RPMI7951 (cell line): ENCODE measurements around the gene HTRA1. TPM values are rescaled to one million over a fixed set of nuclear protein-coding genes. Genes with fewer than 3 reads are reported as not detected.
A peak's percentile ranks its signal among the peaks of the same experiment; 100 is the strongest.

Experiments used
- DNase-seq: peaks from one replicate; pipeline ENCODE4 v3.0.0-alpha.2; 2012; ENCODE audit warnings: low read depth
- total RNA-seq: library from RNA; depleted of rRNA; stranded (reverse); fragments of >200 nt; shearing (Covaris generic); gene quantifications from 2 replicates; pipeline ENCODE4 v1.2.3, GENCODE V29; 2014; rRNA removed

Gene HTRA1
- total RNA-seq = 136 and 182 TPM in 2 replicates

DNA sequence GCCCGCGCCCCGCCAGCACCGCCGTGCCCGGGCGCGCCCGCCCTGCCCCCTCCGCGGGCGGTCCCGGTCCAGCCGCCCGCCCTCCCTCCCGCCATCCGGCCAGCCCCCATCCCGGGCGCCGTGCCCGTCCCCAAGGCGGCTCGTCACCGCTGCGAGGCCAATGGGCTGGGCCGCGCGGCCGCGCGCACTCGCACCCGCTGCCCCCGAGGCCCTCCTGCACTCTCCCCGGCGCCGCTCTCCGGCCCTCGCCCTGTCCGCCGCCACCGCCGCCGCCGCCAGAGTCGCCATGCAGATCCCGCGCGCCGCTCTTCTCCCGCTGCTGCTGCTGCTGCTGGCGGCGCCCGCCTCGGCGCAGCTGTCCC lies at the start of gene HTRA1:
TSS of gene HTRA1 (plus strand) at position 187 of the 362 bp plus-strand sequence. CDS start at position 287, 100 bp downstream.
- peak; percentile 77 for DNase-seq

DNA sequence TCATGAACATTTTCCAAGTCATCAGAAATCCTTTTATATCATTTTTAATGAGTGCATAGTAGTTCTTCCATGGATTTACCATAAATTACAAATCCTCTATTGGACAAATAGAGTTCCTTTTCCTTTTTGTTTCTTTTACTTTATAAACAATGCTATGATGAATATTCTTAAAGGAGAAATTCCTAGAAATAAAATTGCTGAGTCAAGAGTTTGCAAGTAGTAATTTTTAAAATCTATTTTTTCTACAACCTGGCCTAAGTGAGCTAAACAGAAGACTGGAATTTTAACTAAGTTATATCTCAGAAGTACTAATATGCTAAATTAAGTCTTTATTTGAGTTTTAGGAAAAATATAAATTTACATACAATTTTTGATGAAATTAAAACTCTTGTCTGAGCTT lies 48.0 kb upstream of the HTRA1 start:
- DNase-seq = no peak

DNA sequence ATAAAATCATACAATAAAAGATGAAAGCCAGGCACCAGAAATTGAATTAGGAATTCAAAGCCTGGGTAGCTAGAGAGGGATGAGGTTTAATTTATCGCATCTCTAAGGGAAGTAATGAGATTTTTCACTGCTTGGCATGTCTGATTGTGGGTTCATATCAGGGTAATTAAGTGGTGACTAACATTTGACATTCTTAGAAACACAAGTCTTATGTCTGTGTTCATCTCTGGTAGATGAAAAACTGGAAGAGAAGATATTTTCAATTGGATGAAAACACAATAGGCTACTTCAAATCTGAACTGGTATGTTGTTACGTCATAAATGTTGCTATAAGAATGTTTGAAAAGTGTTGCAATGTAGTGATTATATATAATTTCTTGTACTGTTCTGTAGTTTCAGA lies 43.7 kb upstream of the HTRA1 start:
- DNase-seq = peak; percentile 20

DNA sequence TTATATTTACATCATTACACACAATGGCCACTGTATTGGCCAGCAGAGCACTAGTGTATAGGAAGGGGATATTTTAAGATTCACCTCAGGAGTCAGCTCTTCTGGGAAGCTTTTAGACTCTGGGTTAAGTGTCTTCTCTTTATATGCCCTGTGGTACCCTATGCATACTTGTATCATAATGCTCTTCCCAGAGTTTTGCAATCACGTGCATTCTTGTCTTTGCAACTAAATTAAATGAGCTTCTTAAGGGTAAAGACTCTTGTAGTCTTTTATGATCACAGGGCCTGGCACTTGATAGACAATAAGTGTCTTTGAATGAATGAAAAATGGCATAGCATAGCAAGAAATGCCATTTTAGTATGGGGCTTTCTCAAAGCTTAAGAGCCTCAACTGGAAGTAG lies 42.3 kb upstream of the HTRA1 start:
- no peak for DNase-seq

DNA sequence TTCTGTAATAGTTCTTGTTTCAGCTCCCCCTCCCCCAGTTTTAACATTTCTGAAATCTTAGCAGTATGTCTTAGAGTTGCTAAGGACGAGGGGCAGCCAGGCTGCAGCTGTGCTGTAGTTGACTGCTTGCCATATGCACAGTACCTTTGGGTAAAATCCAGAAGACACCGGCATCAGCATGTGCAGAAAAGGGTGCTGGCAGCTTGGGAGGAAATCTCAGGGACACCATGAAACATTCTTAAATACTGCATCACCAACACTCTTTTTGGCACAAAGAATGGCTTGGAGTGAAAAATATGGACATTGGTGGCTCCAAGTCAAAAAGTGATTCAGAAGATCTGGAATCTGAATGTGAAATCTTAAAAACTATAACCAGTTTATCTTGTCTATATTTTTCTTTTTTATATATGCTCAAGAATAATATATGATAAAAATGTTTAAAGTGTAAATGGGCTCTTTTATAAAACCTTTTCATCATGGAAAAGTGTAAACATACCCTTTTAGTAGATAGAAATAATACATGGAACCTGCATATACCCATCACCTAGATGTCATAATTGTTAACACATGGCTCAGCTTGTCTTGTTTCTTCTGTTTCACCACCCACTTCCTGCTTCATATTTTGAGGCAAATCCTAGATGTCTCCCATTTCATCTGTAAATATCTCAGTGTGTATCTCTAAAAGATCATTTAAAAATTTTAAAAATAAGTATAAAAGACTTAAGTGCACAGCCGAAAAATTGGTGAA lies 41.3 kb upstream of the HTRA1 start:
- peak; percentile 66 for DNase-seq

DNA sequence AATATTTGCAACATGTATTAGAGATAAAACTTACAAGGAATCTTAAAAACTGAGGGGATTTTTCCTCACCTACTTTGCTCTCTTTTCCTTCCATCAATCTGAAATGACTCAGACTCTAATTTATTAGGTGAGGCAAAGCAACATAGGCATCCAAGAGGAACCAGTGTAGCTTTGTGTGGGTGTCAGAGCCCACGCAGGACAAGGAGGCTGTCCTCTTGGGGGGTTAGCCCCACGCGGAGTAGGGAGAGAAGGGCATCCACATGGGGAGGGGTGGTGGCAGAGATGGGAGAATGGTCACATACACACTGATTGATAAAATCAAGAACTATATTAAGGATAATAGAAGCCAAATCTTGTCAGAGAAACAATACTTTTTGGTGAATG lies 40.7 kb upstream of the HTRA1 start:
- DNase-seq = no peak

DNA sequence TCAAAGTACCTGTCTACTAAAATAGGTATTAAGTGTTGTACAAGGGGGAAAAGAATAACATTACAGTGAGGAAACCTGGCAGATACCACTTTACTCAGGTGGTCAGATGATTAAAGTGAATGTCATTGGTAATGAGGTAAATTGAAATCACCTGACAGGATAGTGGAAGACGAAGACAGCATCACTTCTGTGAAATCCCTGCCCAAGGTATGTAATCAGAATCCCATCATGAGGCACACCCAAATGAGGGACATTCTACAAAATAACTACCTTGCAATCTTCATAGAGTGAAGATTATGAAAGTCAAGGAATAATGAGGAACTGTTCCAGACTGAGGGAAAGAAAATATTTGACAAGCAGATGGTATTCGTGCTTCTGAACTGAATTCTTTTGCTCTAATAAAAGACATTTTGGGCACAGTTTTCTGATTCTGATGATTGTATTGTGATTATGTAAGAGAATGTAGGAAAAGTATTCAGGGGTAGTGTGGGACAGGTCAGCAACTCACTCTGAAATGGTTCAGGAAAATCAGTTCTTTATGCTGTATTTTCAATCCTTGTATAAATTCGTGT lies 40.2 kb upstream of the HTRA1 start:
- no peak for DNase-seq

DNA sequence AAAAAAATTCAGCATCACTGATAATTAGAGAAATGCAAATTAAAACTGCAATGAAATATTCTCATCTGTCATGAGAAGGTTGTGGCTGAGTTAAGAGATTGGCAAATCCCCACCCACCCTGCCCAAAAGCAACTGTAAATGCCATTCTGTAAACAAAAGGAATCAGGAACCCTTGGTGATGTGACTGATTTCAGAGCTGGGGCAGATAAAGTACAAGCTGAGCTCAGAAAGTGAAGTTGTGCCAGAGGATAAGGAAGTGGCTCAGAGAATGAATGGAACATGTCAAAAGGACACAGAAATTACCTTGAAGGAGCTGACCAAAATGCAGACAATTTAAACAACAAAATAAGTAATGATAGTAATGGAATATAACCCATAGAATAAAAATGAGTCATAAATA lies 39.6 kb upstream of the HTRA1 start:
- DNase-seq = no peak

DNA sequence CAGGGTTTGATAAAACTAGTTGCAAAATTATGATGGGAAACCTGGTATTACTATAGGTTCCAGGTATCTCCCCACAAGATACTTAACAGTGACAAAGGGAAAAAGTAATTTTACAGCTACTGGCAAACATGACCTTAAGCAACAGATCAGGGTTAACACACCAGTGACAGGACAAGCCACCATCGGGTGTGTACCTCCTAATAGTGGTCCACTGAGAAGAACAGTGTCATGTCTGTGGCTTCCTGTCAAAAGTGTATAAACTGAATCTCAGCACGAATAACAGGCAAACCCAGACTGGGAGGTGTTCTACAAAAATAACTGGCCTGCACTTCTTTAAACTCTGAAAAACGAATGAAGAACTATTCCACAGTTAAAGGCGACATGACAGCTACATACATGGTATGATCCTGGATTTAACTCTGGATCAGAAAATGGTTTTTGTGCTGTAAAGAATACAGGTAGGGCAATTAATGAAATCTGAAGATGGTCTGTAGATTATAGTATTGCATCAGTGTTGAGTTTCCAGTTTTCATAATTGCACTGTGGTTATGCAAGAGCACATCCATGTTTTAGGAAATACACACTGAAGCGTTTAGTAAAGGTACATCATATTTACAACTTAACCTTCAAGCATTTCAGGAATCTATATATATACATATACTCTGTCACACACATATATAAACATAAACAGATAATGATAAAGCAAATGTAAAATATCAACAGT lies 38.9 kb upstream of the HTRA1 start:
- DNase-seq = no peak

DNA sequence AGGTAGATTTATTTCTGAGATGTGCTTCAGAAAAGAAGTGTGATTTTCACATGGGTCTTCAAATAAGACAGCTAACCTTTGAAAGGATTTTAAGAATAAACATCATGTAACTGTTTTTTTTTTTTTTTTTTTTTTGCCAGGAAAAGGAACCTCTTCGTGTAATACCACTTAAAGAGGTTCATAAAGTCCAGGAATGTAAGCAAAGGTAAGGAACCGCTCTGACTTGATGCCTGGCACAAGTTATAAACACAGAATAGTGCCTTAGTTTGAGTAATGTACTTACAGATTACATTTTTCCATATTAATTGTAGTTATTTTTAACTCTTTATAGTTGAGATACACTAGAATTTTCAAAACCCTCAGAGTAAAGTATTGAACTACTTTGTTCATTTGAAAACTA lies 37.3 kb upstream of the HTRA1 start:
- DNase-seq = no peak

DNA sequence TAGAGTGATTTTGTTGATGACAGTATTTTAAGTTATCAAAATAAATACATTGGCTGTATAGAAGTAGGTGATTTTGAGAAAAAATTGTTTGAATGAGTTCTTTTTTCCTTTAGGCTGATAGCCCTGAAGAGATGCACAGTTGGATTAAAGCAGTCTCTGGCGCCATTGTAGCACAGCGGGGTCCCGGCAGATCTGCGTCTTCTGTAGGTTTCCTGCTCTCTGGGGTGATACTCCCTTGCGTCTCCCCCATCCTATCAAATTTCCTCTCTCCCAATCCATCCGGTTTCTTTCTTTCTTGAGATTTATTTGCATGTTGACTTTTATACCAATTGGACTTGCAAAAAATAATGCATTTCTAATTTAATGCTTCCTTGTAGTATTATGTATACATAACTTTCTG lies 34.5 kb upstream of the HTRA1 start:
- no peak for DNase-seq

DNA sequence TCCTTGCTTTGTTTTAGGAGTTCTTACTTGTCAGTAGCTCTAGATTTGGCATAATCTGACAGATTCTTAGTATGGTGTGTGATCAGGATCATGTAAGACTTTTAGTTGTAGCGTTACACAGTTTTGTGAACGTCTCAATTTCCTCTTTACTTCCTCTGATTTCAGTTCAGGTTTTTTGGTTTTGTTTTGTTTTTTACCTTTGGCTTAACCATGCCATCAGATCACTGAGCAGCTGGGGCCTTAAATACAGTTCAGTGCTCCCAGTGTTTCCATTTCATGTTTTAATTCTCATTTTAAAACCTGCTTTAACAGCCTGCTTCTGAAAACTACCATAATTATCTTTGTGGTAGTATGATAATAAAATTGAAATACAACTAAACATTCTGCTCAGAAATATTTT lies 34.1 kb upstream of the HTRA1 start:
- DNase-seq = no peak

DNA sequence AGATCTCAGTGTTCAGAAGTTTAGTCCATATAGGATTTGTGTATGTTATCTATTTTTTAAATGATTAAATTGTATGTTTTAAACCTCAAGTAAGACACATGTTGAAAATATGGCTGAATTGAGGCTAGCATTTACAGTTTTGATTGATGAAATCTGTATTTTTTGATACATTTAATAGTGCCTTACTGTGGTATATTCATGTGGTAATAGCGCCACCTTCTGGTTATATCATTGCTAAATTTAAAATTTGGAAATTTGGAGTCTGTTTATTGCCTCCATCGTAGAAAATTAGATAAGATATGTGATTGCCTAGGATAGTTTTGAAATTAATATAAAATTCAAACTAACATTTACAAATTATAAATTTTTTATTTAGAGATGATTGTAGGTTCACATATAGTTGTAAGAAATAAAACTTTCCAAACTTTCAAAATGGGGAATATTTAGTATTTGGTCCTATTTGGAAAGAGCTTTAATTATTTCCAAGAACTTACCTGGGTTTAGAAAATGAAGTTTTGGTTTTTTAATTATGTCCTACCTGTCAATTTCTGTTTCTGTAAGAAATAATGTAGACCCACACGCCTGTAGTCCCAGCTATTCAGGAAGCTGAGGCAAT lies 26.0 kb upstream of the HTRA1 start:
- peak; percentile 37 for DNase-seq

DNA sequence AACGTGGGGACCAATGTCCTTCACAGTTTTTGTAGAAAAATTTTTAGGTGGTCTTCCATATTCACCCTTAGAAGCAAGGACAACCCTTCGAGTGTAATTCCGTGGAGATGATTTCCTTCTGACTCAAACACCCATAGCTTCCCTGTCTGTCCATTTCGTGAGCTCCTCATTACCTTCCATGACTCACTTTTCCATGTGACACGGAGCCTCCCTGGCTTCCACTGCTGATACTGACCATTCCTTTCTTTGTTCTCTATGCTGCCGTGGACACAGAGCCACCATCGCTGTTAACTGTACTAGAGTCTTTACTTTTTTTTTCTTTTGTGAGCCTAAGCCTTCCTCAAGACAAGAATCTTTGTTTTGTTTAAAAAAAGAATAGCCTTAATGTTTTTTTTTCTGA lies 19.4 kb upstream of the HTRA1 start:
- peak; percentile 77 for DNase-seq

DNA sequence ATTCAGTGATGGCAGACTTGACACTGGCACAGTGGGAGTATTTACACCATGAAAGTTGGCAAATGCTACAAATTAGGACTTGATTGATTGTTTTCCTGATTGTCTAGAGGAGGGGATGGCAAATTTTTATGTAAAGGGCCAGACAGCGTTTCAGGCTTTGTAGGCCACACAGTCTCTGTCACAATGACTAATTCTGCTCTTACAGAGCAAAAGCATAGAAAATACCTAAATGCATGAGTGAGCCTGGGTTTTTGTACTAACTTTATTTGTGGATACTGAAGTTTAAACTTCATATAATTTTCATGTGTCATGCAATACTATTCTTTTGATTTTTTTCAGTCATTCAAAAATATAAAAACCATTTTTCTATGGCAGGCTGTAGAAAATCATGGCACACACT lies 15.9 kb upstream of the HTRA1 start:
- no peak for DNase-seq

DNA sequence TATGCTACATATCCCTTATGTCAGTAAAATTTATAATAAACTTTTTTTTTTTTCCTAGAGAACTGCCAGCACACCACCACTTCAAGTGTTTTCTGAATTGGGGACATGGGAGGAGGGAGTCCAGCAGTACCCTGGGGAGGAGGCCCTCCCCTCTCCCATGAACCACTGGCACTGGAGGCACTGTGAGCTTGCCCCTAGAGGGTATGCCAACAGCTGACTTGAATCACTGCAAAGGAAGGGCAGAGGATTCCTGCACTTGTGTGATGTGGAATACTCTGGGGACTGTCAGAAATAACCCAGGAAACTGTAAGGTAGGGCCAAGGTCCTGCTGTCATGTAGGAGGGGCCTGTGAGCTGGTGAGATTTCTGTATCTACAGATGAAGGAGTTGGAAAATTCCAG lies 15.4 kb upstream of the HTRA1 start:
- no peak for DNase-seq

DNA sequence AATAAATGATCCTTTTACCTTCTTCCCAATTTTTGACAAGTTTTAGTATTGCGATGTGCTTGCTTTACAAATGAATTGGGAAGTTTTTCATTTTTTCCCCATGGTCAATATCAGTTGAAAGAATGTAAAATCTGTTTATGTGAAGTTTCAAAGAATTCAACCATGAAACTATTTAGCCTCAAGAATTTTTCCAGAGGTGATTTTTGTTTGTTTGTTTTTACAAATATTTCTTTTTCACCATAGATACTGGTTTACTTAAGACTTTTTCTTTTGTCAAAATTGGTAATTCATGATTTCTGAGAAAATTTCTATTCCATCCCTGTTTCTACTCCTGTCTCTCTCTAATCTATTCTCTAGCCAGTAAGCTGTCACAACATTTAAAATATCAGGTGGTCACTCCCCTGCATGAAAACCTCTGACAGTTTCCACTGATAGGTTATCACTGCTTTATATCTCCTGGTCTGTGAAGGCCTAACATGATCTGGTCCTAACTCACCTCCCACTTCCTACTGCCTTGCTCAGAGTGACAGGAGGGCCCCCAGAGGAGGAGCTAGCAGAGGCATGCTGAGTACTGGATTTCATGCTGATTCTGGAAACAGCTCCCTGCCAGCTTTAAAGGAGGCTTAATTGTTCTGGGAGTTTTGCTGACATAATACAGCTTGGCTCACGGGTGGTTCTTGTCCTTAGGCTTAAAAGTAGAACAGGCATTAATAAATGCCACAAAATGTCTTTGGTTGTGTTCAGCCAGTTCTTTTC lies 14.5 kb upstream of the HTRA1 start:
- peak; percentile 34 for DNase-seq

DNA sequence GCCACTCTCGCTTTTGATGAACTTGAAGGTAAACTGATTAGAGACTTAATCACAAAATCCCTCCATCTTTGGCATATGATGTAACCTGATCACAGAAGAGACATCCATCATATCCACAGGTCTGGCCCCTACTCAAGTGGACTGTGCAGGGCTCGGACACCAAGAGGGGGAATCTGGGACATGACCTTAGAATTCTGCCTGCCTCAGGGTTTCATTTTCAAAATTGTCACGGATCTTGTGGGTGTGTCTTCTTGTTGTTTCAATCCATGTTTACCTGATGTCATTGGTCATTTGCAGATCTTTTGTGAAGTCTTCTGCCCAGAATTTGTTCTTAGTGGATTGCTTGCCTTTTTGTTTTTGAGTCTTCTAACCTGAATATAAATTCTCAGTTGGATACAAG lies 12.8 kb upstream of the HTRA1 start:
- no peak for DNase-seq

DNA sequence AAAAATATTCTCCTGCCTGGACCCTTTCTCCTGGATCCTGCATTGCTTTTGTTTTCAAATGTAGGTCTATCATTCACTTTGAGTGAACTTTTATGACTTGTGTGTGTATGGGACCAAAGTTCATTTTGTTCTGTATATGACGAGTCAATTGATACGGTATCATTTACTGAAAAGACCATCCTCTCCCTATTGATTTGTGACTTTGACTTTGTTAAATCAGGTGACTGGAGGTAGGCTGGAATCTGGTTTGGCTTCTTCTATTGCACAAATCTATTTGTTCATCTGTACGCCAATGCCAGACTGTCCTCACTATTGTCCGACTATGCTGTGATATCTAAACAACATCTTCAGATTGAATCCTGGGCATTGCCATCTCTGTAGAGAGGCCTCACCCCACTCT lies 12.2 kb upstream of the HTRA1 start:
- DNase-seq = no peak

DNA sequence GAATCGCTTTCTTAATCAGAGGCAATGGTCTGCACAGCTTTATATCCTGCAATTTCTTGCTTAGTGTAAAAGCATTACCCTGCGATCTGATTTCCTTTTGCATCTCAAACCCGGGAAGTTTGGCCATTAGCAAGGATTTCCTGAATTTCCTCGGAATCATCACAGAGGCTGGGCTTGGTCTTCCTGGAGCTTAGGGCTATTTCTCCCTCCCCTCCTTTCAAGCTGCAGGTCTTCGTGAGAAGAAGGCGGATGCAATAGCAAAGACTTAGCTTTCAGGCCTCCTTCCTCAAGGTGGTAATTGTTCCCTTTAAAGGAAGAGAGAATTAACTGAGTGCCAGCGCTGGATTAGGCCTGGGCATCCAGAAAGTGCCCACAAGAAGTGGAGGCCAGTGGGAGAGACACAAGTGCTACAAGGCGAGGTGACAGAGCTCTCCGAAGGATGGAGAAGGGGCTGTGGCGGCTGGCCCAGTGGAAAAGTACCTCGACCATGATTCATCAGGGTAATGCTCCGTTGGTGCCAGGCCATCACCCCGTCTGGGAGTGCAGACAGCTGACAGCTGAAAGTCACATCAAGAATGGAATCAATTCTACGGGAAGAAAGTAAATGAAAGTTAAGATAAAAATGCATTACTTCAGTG lies 10.9 kb upstream of the HTRA1 start:
- DNase-seq = no peak

DNA sequence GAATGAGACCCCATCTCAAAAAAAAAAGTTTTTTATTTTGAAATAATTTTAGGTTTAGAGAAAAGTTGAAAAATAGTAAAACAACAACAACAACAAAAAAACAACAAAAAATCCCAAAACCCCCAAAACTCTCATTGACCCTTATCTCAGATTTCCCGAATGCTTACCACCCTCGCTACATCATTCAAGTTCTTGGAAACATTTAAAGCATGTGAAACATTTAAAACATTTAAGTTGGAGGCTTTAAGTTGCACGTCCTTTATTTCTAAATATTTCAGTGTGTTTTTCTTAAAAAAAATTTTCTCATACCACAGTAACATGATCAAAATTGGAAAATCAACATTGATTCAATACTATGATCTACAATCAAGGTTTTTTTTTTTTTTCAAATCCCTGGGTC lies 7.3 kb upstream of the HTRA1 start:
- no peak for DNase-seq
